ENCODE data around the gene RPL41. TPM values are rescaled to one million over a fixed set of nuclear protein-coding genes. Genes with fewer than 3 reads are reported as not detected.

The RPL41 gene
- 1,000 to 10,000 TPM; 4,850 to 4,973 TPM for total RNA-seq

DNA sequence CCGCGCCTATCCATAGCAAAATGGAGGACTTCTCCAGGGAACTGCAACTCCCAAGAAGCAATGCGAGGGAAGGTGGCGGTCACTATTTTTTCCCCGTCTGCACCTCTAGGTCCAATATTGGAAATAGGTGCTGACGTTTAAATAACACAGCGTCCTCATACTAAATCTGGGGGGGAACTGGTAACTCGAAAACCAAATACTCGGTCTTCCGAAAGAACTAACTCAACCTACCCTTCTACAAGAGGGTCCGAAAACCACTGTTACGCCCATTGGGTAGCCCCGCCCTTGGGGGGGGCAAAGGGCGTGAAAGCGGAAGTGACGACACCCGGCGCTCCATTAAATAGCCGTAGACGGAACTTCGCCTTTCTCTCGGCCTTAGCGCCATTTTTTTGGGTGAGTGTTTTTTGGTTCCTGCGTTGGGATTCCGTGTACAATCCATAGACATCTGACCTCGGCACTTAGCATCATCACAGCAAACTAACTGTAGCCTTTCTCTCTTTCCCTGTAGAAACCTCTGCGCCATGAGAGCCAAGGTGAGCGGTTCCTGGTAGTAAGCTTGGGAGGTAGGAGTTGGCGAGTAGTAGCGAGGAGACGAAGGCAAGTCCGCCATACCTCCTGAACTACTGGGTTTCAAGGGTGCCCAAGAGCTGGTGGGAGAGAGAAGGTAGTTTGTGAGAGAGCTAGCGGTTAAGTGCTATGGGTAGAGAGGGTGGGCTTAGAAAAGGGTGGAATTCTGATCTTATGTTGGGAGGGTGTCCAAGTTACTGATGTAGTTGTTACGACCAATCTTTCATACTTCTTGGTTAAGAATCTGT lies at the start of gene RPL41:
RPL41 (plus strand) TSS at position 367 of the 815 bp plus-strand sequence.

DNA sequence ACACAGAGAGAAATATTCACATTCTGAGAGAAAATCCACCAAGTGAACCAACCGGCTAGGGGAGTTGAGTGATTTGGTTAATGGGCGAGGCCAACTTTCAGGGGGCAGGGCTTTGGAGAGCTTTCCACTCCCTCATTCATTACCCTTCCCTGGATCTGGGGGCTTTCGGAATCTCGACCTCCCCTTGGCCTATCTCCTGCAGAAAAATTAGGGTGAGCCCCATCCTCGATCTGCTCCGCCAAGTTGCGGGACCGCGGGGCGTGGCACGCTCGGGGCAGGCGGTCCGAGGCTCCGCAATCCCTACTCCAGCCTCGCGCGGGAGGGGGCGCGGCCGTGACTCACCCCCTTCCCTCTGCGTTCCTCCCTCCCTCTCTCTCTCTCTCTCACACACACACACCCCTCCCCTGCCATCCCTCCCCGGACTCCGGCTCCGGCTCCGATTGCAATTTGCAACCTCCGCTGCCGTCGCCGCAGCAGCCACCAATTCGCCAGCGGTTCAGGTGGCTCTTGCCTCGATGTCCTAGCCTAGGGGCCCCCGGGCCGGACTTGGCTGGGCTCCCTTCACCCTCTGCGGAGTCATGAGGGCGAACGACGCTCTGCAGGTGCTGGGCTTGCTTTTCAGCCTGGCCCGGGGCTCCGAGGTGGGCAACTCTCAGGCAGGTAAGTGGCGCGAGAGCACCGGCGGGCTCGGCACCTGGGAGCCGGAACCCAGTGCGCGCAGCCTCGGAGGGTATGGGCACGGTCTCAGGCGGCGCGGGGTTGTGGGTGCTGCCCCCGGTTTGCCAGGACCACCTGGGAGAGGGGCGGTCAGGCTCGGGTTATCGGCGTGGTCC lies 36.5 kb upstream of the RPL41 start, which contains the start of gene ERBB3:
ERBB3 (plus strand) TSS at position 443 of the 833 bp plus-strand sequence; CDS start at position 579, 136 bp downstream.

DNA sequence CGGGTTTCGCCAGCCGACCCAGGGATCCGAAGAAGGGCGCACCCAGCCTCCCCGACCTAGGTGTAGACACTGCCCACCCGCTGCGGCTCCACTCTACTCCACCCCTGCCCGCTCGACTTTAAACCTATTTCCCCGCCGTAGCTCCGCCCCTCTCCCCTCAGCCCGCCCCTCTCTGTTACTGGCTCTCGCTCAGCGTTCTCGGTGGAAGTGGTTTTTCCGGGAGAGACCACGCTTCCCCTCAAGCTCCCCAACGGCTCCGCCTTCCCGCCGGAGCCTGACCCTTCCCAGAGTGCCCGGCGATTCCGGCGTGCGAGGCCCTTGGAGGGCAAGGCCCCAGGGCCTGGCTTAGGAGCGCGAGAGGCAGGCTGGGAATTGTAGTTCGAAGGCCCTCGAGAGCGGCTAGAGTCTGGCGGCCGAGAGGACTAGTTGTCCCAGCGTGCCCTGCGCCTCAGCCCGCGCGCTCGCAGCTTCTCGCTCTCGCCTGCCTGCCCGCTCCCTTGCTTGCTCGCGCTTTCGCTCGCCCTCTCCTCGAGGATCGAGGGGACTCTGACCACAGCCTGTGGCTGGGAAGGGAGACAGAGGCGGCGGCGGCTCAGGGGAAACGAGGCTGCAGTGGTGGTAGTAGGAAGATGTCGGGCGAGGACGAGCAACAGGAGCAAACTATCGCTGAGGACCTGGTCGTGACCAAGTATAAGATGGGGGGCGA lies 12.2 kb upstream of the RPL41 start, which contains the start of gene PA2G4:
PA2G4 (plus strand) TSS at position 451 of the 706 bp plus-strand sequence; CDS start at position 630, 179 bp downstream.

DNA sequence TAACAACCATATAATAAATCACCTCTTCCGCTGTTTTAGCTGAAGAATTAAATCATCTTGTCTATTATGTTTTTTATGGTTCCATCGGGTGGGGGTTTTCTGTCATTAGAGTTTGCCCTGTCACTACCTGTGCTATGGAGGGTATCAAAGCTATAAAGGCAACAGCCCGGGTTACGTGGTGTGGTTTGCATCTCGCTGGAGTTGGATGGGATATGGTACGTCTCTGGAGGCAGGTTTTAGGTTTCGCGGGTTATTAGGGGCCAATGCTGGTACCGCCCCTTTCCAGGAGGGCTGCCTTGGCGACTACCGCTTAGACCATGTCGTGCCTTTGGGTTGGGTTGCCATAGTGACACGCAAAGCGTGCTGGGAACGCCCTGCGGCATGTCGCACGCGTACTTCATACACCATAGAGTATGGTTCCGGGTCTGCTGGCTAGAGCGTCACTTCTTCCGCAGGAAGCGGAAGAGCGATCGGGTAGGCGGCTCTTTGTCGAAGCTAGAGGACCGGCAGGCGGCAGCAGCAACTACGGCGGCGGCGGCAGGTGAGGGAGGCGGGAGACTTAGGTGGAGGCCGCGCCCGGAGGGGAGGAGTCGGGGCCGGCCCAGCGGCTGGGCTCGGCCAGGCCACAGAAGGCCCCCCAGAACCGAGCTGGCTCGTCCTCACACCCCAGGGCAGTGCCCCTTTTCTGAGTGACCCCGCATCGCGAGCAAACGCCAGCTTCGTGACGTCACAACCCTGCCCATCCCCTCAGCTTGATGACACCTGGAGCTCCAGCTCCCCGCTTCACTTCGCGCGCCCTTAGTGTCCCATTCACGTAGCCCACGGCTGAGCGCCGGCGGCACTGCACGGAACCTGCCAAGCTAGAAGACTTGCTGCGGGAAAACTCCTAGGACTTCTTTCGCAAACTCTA lies 1.6 kb downstream of the RPL41 start, which contains the start of gene ZC3H10:
ZC3H10 (plus strand) TSS at position 489 of the 910 bp plus-strand sequence. CDS start 2,297 bp downstream, outside the sequence.

DNA sequence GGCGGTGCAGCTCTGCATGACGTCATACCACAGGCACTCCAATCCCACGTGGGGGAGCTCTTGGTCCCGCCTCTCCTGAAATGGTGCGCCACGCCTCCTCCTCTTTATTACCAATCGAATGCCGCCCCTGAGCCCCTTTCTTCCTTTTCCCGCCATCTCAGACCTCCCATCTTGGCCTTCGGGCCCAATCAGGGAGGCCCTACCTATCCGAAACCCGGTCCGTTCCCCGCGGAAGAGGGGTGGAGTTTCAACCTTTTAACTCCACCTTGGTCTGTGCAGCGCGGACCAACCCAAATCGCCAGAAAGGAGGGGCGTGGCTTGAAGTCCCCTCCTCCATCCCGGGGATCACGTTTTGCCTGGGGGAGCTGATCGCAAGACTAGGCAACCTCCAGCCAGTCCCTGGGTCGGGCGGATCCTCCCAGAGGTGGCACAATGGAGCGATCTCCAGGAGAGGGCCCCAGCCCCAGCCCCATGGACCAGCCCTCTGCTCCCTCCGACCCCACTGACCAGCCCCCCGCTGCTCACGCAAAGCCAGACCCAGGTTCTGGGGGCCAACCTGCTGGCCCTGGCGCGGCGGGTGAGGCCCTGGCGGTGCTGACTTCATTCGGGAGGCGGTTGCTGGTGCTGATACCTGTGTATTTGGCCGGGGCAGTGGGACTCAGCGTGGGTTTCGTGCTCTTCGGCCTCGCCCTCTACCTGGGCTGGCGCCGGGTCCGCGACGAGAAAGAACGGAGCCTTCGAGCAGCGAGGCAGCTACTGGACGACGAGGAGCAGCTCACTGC lies 11.6 kb downstream of the RPL41 start, which contains the start of gene ESYT1:
ESYT1 (plus strand) TSS at position 380 of the 782 bp plus-strand sequence; CDS start at position 433, 53 bp downstream.

DNA sequence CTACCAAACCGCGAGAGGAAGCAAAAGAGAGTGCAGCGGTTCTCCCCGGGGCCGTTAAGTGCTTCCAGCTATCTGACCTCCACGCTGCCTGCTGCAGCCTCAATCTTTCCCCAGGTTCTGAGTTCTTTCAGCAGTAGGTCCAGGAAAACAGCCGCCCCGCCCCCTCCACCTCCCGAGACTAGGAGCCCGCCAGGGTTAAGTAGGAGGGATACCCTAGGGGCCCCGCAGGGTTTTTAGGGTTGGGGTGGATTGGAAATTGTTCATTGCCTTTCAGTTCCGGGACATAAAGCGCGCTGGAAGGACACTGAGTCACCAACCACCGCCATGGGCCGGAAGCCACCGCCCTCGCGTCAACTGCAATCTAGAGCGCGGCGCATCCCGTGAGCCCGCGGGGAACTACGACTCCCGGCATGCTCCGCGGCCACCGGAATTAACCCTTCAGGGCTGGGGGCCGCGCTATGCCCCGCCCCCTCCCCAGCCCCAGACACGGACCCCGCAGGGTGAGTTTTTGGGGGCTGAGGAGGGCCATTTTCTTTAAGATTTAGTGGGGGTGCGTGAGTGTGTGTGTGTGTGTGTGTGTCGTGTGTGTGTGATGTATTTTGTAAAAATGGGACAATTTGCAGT lies 35.8 kb downstream of the RPL41 start, which contains the start of gene MYL6B:
MYL6B (plus strand) TSS at position 456 of the 624 bp plus-strand sequence. CDS start 1,332 bp downstream, outside the sequence.

DNA sequence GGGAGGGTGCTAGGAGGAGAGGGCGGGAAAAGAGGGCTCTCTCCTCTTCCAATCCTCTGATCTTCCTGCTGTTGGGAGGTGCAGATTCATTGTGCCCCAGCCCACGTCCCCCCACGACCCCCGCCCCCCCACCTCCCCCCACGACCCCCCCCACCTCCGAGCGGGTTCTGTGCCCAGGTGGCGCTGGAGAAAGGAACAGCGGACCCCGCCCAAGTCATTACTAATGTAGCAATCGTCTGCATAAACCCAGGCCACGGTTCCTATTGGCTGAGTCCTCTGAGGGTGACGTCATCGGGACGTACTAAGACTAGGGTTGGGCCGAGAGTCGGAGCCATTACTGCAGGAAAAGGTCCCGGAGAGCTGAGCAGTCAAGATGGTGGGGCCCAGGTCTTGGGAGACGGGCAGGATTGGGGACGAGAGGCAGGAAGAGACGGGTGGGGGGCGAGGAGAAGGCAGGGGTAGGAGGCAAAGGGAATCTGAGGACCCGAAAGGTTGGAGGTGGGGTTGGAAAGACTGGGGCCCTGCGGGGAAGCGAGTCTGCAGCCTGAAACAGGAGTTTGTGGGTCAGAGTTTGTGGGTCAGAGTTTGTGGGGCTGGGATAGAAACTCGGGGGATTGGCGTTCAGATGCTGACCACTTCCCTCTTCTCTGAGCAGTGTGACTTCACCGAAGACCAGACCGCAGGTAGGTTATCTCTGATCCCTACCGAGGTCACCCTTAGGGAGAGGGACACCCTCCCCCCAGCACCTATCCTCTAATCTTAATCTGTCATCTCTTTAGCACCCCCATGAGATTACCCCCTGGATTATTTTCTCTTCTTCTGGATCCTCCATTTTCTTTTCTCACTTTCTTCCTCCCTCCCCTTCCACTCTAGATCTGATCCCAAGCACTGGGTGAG lies 41.8 kb downstream of the RPL41 start, which contains the start of gene MYL6:
MYL6 (plus strand) TSS at position 331 of the 897 bp plus-strand sequence; CDS start at position 374, 43 bp downstream.

Other genes with a start within 250 kb of the RPL41 start
- 10 to 100 TPM; 54.0 to 55.4 TPM for gene PYM1, start 188.7 kb upstream of the RPL41 start, total RNA-seq
- 1,000 to 10,000 TPM in 1 of 2 experiments, 100 to 1,000 TPM in 1; 954 to 1,054 TPM for gene DGKA, start 185.5 kb upstream of the RPL41 start, total RNA-seq
- gene PMEL, start 150.6 kb upstream of the RPL41 start, total RNA-seq, result not detected
- 10 to 100 TPM; 75.4 to 81.8 TPM for gene CDK2, start 149.8 kb upstream of the RPL41 start, total RNA-seq
- 10 to 100 TPM; 68.5 to 68.8 TPM for gene RAB5B, start 142.6 kb upstream of the RPL41 start, total RNA-seq
- 1 to 10 TPM; 3.5 to 4.9 TPM for gene SUOX, start 119.4 kb upstream of the RPL41 start, total RNA-seq
- 10 to 100 TPM; 20.0 to 21.3 TPM for gene IKZF4, start 95.6 kb upstream of the RPL41 start, total RNA-seq
- 10 to 100 TPM; 38.9 to 51.3 TPM for gene RPS26, start 74.7 kb upstream of the RPL41 start, total RNA-seq
- 1 to 10 TPM; 1.7 to 2.1 TPM for gene ERBB3, start 36.5 kb upstream of the RPL41 start, total RNA-seq
- 100 to 1,000 TPM; 215 to 216 TPM for gene PA2G4, start 12.1 kb upstream of the RPL41 start, total RNA-seq
- gene ZC3H10, start 1.6 kb downstream of the RPL41 start, total RNA-seq, result 1 to 10 TPM; 8.3 to 8.7 TPM
- 100 to 1,000 TPM; 319 to 322 TPM for gene ESYT1, start 11.6 kb downstream of the RPL41 start, total RNA-seq
- gene MYL6B, start 36.0 kb downstream of the RPL41 start, total RNA-seq, result 10 to 100 TPM; 40.3 to 42.7 TPM
- 1,000 to 10,000 TPM; 1,338 to 1,378 TPM for gene MYL6, start 41.7 kb downstream of the RPL41 start, total RNA-seq
- 100 to 1,000 TPM; 129 to 131 TPM for gene SMARCC2, start 72.8 kb downstream of the RPL41 start, total RNA-seq
- gene RNF41, start 105.3 kb downstream of the RPL41 start, total RNA-seq, result 10 to 100 TPM; 31.6 to 33.1 TPM
- 10 to 100 TPM; 39.3 to 41.8 TPM for gene NABP2, start 107.7 kb downstream of the RPL41 start, total RNA-seq
- gene SLC39A5, start 113.4 kb downstream of the RPL41 start, total RNA-seq, result under 1 TPM; 0.51 to 0.58 TPM
- gene ANKRD52, start 141.8 kb downstream of the RPL41 start, total RNA-seq, result 10 to 100 TPM; 32.0 to 39.6 TPM
- 10 to 100 TPM; 15.2 to 19.4 TPM for gene COQ10A, start 150.3 kb downstream of the RPL41 start, total RNA-seq
- gene CS, start 183.7 kb downstream of the RPL41 start, total RNA-seq, result 100 to 1,000 TPM; 190 to 197 TPM
- 100 to 1,000 TPM in 1 of 2 experiments, 10 to 100 TPM in 1; 95.0 to 103 TPM for gene CNPY2, start 199.4 kb downstream of the RPL41 start, total RNA-seq
- gene PAN2, start 217.4 kb downstream of the RPL41 start, total RNA-seq, result 10 to 100 TPM; 82.8 to 85.2 TPM
- gene IL23A, start 222.3 kb downstream of the RPL41 start, total RNA-seq, result 10 to 100 TPM; 15.8 to 17.3 TPM
- gene STAT2, start 243.5 kb downstream of the RPL41 start, total RNA-seq, result 100 to 1,000 TPM; 172 to 182 TPM
- gene APOF, start 246.2 kb downstream of the RPL41 start, total RNA-seq, result not detected